ENCODE results near the gene BTN3A1. TPM values are rescaled to one million over a fixed set of nuclear protein-coding genes. Genes with fewer than 3 reads are reported as not detected.

The BTN3A1 gene
- total RNA-seq, 3 donors from 2014 or later (not counting 1 experiment from before 2014, with no cell fraction given): 285 to 373 (median 348) TPM

- DNase-seq (peak in 1 of 2 donors; percentile 76), ATAC-seq (peak; percentile 48 to 64 (median 59))
- H3K27ac ChIP-seq (ENCODE audit: low read length): peak overlapping the region; percentile 19
- no peaks in the 10 kb centered on the region for H3K9me3 ChIP-seq (ENCODE audit: control insufficient read depth, insufficient read depth, low read length)
- no peaks in the 10 kb centered on the region for H3K27me3 ChIP-seq (ENCODE audit: control insufficient read depth, insufficient read depth, low read length)
- H3K27ac Mint-ChIP-seq: no peak overlapping the region
- H3K36me3 ChIP-seq (ENCODE audit: control insufficient read depth, insufficient read depth, low read length): no peaks in the 10 kb centered on the region
- TF ChIP-seq, protein P1, sequence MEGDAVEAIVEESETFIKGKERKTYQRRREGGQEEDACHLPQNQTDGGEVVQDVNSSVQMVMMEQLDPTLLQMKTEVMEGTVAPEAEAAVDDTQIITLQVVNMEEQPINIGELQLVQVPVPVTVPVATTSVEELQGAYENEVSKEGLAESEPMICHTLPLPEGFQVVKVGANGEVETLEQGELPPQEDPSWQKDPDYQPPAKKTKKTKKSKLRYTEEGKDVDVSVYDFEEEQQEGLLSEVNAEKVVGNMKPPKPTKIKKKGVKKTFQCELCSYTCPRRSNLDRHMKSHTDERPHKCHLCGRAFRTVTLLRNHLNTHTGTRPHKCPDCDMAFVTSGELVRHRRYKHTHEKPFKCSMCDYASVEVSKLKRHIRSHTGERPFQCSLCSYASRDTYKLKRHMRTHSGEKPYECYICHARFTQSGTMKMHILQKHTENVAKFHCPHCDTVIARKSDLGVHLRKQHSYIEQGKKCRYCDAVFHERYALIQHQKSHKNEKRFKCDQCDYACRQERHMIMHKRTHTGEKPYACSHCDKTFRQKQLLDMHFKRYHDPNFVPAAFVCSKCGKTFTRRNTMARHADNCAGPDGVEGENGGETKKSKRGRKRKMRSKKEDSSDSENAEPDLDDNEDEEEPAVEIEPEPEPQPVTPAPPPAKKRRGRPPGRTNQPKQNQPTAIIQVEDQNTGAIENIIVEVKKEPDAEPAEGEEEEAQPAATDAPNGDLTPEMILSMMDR (IDR thresholded peaks at IDR 0.05): peak; percentile 62
- no peaks in the 10 kb centered on the region for H3K27me3 Mint-ChIP-seq (ENCODE audit: low read depth in 2 of 2)
- H3K36me3 Mint-ChIP-seq: no peaks in the 10 kb centered on the region
- WGBS (ENCODE audit: insufficient coverage): 67% methylated on average over 4 of the region's 4 CpGs
- peaks cover 12% of the 10 kb centered on the region for H3K4me1 ChIP-seq (ENCODE audit: control insufficient read depth, insufficient read depth, low read length)
- H3K4me3 ChIP-seq (ENCODE audit: low read length): peak overlapping the region; percentile 83
- peaks cover 0 to 10% of the 10 kb centered on the region in 2 donors for H3K4me1 Mint-ChIP-seq
- no peak overlapping the region for H3K4me3 Mint-ChIP-seq
- intact Hi-C loops (cut with micrococcal nuclease): loop anchor here (2.0 to 5.0 kb wide), 4 partner anchors 18 to 248 kb away; partner anchors contain the start of genes BTN3A1 and BTN3A2
- H3K9me3 Mint-ChIP-seq: no peaks in the 10 kb centered on the region
Measured at GRCh38 chr6:26420688-26421171, 18.7 kb downstream of the BTN3A1 start.

GRCh38 chr6:26421259-26422144 lies 19.4 kb downstream of the BTN3A1 start:
- H3K4me1 Mint-ChIP-seq: peaks cover 0 to 7% of the 10 kb centered on the region in 2 donors
- WGBS (ENCODE audit: insufficient coverage): under 1% methylated on average over 26 of the region's 31 CpGs

DNA sequence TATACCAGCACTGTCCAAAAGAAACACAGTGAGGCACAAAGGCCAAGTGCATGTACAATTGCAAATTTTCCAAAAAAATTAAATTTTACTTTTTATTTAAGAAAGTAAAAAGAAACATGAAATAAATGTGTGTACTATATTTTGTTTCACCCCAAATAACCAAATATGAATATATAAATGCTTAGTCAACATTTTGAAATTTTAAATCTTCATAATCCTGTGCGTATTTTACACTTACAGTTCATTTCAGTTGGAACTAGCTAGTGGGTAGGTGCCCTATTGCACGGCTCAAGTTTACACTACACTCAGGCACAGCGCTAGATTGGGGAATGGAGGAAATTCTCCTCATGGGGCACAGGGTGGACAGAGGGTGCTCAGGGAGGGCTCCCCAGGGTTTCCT lies 20.3 kb downstream of the BTN3A1 start:
- H3K9me3 Mint-ChIP-seq: no peaks in the 10 kb centered on the region
- no peak for ATAC-seq
- TF ChIP-seq, protein P1 (IDR thresholded peaks at IDR 0.05): no peak

More at GRCh38 chr6:26421259-26422144, 19.4 kb downstream of the BTN3A1 start:
- no peaks in the 10 kb centered on the region for H3K9me3 ChIP-seq (ENCODE audit: control insufficient read depth, insufficient read depth, low read length)
- ATAC-seq (peak; percentile 93 to 97 (median 95)), DNase-seq (peak; percentile 33 to 84)
- H3K27ac ChIP-seq (ENCODE audit: low read length): peak overlapping the region; percentile 64
- H3K4me1 ChIP-seq (ENCODE audit: control insufficient read depth, insufficient read depth, low read length): peaks cover 12% of the 10 kb centered on the region
- intact Hi-C loops (cut with micrococcal nuclease): loop anchor here (2.0 to 5.0 kb wide), 4 partner anchors 19 to 249 kb away; partner anchors contain the start of genes BTN3A1 and BTN3A2
- H3K36me3 ChIP-seq (ENCODE audit: control insufficient read depth, insufficient read depth, low read length): no peaks in the 10 kb centered on the region
- peak overlapping the region; percentile 83 for H3K4me3 ChIP-seq (ENCODE audit: low read length)
- H3K36me3 Mint-ChIP-seq: no peaks in the 10 kb centered on the region
- H3K27ac Mint-ChIP-seq: no peak overlapping the region
- H3K4me3 Mint-ChIP-seq: no peak overlapping the region
- no peaks in the 10 kb centered on the region for H3K9me3 Mint-ChIP-seq
- H3K27me3 Mint-ChIP-seq (ENCODE audit: low read depth in 2 of 2): no peaks in the 10 kb centered on the region
- H3K27me3 ChIP-seq (ENCODE audit: control insufficient read depth, insufficient read depth, low read length): no peaks in the 10 kb centered on the region
- TF ChIP-seq, protein P1 (IDR thresholded peaks at IDR 0.05): no peak

More for the DNA sequence above, 20.3 kb downstream of the BTN3A1 start:
- no peak for DNase-seq
- Mint-ChIP-seq H3K4me1 (peaks cover 0 to 7% of the 10 kb centered on the region in 2 donors), H3K36me3 (no peaks in the 10 kb centered on the region), H3K4me3 (no peak overlapping the region), H3K27ac (no peak overlapping the region), H3K27me3 (ENCODE audit: low read depth in 2 of 2) (no peaks in the 10 kb centered on the region)
- WGBS (ENCODE audit: insufficient coverage): 100% methylated on average over 2 of the region's 3 CpGs
- no peaks in the 10 kb centered on the region for H3K9me3 ChIP-seq (ENCODE audit: control insufficient read depth, insufficient read depth, low read length)
- no peaks in the 10 kb centered on the region for H3K36me3 ChIP-seq (ENCODE audit: control insufficient read depth, insufficient read depth, low read length)
- no peaks in the 10 kb centered on the region for H3K27me3 ChIP-seq (ENCODE audit: control insufficient read depth, insufficient read depth, low read length)
- no peak overlapping the region for H3K27ac ChIP-seq (ENCODE audit: low read length)
- intact Hi-C loops (cut with micrococcal nuclease): loop anchor here (5.0 kb wide), 2 partner anchors 55 to 250 kb away; partner anchors contain the start of gene BTN3A2
- H3K4me3 ChIP-seq (ENCODE audit: low read length): no peak overlapping the region
- peaks cover 12% of the 10 kb centered on the region for H3K4me1 ChIP-seq (ENCODE audit: control insufficient read depth, insufficient read depth, low read length)
